Esophagus muscularis mucosa (tissue), 4 donors: ENCODE data around the gene BTBD9. TPM values are rescaled to one million over a fixed set of nuclear protein-coding genes. Genes with fewer than 3 reads are reported as not detected.

Experiments used
- DNase-seq: peaks from one replicate; pipeline ENCODE4 v3.0.0-alpha.2; 2017; ENCODE audit errors: extremely low spot score
- H3K27ac ChIP-seq, 4 donors: fragments of 200-600 bp; sonication (generic); replicated peaks in 1 of 4; 1 replicate in 3 of 4; 2 replicates in 1 of 4; pipeline ENCODE4 v1.5.1; 2016 to 2019; ENCODE audit warnings: mild to moderate bottlenecking in 1 of 4
- H3K27me3 ChIP-seq, 4 donors: fragments of 200-600 bp; sonication (generic); one replicate each; pipeline versions ENCODE4 v1.5.1 to v1.6.0; 2016 to 2019
- H3K36me3 ChIP-seq, 4 donors: fragments of 200-600 bp; sonication (generic); one replicate each; pipeline ENCODE4 v1.5.1; 2016 to 2019
- H3K4me1 ChIP-seq, 4 donors: fragments of 200-600 bp; sonication (generic); one replicate each; pipeline ENCODE4 v1.5.1; 2016 to 2019
- H3K4me3 ChIP-seq, 4 donors: fragments of 200-600 bp; sonication (generic); 1 replicate in 2 of 4; 2 replicates in 2 of 4; pipeline ENCODE4 v1.5.1; 2016 to 2019; ENCODE audit warnings: mild to moderate bottlenecking in 4 of 4, moderate library complexity in 1 of 4
- H3K9me3 ChIP-seq, 4 donors: fragments of 200-600 bp; sonication (generic); 1 replicate in 3 of 4; 2 replicates in 1 of 4; pipeline ENCODE4 v1.5.1; 2016 to 2019
- EP300 ChIP-seq: sonication (generic); formaldehyde crosslinking; IDR thresholded peaks from one replicate; pipeline ENCODE4 v1.6.1; 2017; ENCODE audit warnings: antibody characterized with exemption
- POLR2A ChIP-seq: fragments of 450-650 bp; IDR thresholded peaks from one replicate; pipeline ENCODE4 v1.6.1; 2017; ENCODE audit warnings: antibody characterized with exemption, moderate library complexity, mild to moderate bottlenecking, low read depth
- POLR2AphosphoS5 ChIP-seq, 2 donors: sonication (generic); formaldehyde crosslinking; IDR thresholded peaks; one replicate each; pipeline ENCODE4 v1.6.1; 2017; ENCODE audit warnings: antibody characterized with exemption in 2 of 2
- WGBS: methylation state at CpG from one replicate; pipeline ENCODE4 v1.1.5; 2018; 5-methylcytosine and 5-hydroxymethylcytosine counted together
- intact Hi-C: fragments of 100-400 bp; cut with DNase I; formaldehyde crosslinking; loops from one replicate; pipeline ENCODE4 v1.15.1; 2023
- total RNA-seq, 4 donors: library from RNA; depleted of rRNA; stranded (reverse); fragments of >200 nt; gene quantifications; one replicate each; pipeline versions ENCODE4 v1.1.0 to v1.2.1, GENCODE V29; 2016
- TF ChIP-seq, protein P1 (sequence below), 3 experiments: fragments of 200-600 bp in 2 of 3; fragments of 450-650 bp in 1 of 3; sonication (generic) in 2 of 3; IDR thresholded peaks; one replicate each; pipeline ENCODE4 v1.5.1; 2017 to 2019; ENCODE audit warnings: antibody characterized with exemption in 3 of 3, mild to moderate bottlenecking in 2 of 3, moderate library complexity in 1 of 3

BTBD9 gene
- total RNA-seq, 4 donors from 2014 or later: 9.4 to 14.1 (median 11.2) TPM

DNA sequence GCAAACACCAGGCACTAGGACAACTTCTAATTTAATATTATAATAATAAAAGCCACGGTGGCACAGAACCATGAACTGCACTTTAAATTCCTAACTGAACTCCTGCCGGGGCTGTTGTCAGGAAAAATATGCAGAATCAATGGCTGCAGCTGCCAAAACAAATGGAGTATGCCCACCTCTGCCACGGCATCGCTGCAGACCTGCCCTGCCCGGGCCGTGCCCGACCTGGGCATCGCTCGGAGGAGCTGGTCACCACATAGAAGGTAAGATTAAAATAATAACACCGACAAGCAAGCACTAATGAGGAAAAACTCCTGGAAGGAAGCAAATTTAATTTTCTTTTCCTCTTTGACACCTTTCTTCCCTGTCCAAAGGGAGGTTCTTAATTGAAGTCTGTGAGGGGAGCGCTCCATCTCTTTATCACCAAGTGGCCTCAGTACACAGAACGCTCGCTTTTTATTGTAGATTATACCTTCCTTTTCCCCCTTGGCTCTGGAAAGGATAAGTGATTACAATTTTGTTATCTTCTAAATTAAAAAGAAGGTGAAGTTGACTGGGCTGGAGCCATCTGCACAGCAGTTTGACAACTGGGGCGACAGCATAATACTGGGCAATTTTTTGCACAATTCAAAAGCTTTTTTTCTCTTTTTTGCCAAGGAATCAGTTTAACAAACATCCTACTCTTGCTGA lies 468.9 kb downstream of the BTBD9 start:
- no peak for TF ChIP-seq POLR2AphosphoS5 (IDR thresholded peaks at IDR 0.05)
- no peak for TF ChIP-seq POLR2A
- no peak for TF ChIP-seq EP300
- TF ChIP-seq, protein P1, sequence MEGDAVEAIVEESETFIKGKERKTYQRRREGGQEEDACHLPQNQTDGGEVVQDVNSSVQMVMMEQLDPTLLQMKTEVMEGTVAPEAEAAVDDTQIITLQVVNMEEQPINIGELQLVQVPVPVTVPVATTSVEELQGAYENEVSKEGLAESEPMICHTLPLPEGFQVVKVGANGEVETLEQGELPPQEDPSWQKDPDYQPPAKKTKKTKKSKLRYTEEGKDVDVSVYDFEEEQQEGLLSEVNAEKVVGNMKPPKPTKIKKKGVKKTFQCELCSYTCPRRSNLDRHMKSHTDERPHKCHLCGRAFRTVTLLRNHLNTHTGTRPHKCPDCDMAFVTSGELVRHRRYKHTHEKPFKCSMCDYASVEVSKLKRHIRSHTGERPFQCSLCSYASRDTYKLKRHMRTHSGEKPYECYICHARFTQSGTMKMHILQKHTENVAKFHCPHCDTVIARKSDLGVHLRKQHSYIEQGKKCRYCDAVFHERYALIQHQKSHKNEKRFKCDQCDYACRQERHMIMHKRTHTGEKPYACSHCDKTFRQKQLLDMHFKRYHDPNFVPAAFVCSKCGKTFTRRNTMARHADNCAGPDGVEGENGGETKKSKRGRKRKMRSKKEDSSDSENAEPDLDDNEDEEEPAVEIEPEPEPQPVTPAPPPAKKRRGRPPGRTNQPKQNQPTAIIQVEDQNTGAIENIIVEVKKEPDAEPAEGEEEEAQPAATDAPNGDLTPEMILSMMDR (IDR thresholded peaks at IDR 0.05): no peak
- Histone ChIP-seq H3K36me3 (peaks cover 0 to 24% (median 0%) of the 10 kb centered on the region in 4 donors), H3K4me1 (no peaks in the 10 kb centered on the region), H3K27me3 (no peaks in the 10 kb centered on the region), H3K9me3 (no peaks in the 10 kb centered on the region), H3K4me3 (no peak overlapping the region), H3K27ac (no peak overlapping the region)
- intact Hi-C loops: no loop called here
- DNase-seq: no peak
- 90% methylated on average over 14 of the region's 14 CpGs for WGBS

DNA sequence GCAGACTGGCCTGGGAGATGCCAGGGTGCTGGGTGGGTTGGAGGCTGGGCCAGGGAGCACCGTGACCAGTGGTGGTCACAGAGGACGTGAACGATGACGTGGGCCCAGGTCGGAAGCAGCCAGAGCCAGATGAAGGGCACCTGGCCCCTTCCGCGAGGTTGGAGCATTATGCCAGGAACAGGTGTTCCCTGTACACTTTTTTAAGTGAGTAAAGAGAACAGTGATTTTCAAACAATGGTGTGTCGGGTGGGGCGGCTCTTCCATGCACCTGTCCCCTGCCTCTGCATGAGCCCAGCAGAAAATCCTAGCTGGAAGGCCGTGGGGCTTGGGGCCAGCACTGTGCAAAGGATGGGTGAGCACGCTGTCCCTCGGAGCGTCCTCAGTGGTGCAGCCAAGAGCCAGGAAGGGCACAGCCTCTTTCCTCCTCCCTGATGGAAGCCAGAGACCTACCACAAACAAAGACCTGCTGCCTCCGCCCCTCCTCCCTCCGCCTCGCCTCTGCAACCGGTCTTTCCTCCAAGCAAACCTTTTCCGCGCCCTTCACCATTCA lies 469.7 kb downstream of the BTBD9 start:
- H3K9me3 ChIP-seq: no peaks in the 10 kb centered on the region
- 85% methylated on average over 19 of the region's 19 CpGs for WGBS
- peaks cover 0 to 7% (median 0%) of the 10 kb centered on the region in 4 donors for H3K4me1 ChIP-seq
- TF ChIP-seq EP300: no peak
- TF ChIP-seq, protein P1 (IDR thresholded peaks at IDR 0.05): no peak
- TF ChIP-seq POLR2A: no peak
- TF ChIP-seq POLR2AphosphoS5 (IDR thresholded peaks at IDR 0.05): no peak
- intact Hi-C loops: no loop called here
- no peak overlapping the region for H3K4me3 ChIP-seq
- no peak overlapping the region for H3K27ac ChIP-seq
- no peak for DNase-seq
- H3K27me3 ChIP-seq: no peaks in the 10 kb centered on the region
- peaks cover 0 to 22% (median 0%) of the 10 kb centered on the region in 4 donors for H3K36me3 ChIP-seq

DNA sequence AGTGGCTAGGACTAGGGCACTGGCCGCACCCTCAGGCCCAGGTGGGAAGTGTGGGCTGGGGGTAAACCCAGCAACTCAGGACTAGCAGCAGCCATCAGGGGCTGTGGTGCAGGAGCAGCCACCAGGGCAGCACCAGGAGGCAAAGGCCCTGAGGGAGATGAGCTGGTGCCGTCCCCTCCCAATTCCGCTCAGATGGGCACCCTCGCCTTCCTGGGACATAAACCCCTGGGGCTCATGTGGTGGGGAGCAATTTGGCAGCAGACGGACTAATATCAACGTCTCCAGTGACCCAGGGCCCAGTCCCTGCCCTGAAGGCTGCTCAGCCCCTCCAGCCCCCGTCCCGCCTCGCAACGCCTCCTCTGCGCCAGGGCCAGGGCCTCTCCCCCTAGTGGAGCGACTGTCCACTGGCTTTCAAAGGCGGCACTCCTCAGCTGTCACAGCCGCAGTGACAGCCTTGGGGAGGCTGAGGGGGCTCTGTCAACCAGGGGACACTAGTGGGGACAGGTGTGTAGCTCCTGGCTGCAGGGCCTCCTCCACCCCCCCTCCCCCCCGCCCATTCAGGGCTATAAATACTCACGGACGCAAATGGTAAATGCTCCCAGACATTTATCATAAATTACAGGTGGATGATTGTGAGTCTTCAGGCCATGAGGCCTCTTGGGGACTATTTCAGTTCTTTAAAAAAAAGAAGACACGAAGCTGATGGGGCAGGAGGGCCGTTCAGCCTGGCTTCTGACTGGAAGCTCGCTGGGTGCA lies 470.3 kb downstream of the BTBD9 start:
- no peak overlapping the region for H3K27ac ChIP-seq
- H3K9me3 ChIP-seq: no peaks in the 10 kb centered on the region
- intact Hi-C loops: no loop called here
- H3K4me3 ChIP-seq: no peak overlapping the region
- TF ChIP-seq EP300: no peak
- TF ChIP-seq POLR2AphosphoS5 (IDR thresholded peaks at IDR 0.05): no peak
- TF ChIP-seq, protein P1 (IDR thresholded peaks at IDR 0.05): no peak
- no peak for TF ChIP-seq POLR2A
- no peak for DNase-seq
- 82% methylated on average over 6 of the region's 20 CpGs for WGBS
- H3K36me3 ChIP-seq: peaks cover 0 to 16% (median 0%) of the 10 kb centered on the region in 4 donors
- H3K27me3 ChIP-seq: no peaks in the 10 kb centered on the region
- H3K4me1 ChIP-seq: peaks cover 0 to 7% (median 3%) of the 10 kb centered on the region in 4 donors

DNA sequence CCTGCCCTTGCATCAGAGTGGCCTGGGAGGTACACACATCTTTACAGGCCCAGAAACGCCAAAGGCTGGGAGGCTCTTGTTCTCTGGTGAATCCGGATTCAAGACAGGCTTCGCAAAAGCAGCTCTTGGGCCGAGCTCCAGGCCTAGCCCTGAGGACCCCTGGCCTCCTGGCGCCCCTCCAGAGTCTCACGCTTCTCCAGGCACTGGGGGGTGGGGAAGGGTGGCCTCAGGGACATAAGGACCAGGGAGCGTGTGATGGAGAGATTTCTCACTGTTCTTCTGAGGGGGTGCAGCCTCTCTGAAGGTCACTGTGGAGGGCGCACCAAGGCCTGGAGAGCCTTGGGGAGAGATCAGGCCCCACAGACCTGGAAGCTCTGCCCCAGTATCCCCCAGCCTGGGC lies 471.0 kb downstream of the BTBD9 start:
- Histone ChIP-seq H3K9me3 (no peaks in the 10 kb centered on the region), H3K4me1 (peaks cover 0 to 7% (median 3%) of the 10 kb centered on the region in 4 donors), H3K27ac (no peak overlapping the region), H3K4me3 (no peak overlapping the region), H3K36me3 (peaks cover 0 to 9% (median 0%) of the 10 kb centered on the region in 4 donors), H3K27me3 (no peaks in the 10 kb centered on the region)
- no peak for TF ChIP-seq EP300
- no peak for TF ChIP-seq POLR2A
- no peak for TF ChIP-seq POLR2AphosphoS5 (IDR thresholded peaks at IDR 0.05)
- TF ChIP-seq, protein P1 (IDR thresholded peaks at IDR 0.05): no peak
- 96% methylated on average over 7 of the region's 8 CpGs for WGBS
- no peak for DNase-seq
- intact Hi-C loops: no loop called here
